ENCODE results near the gene PTPN22. TPM values are rescaled to one million over a fixed set of nuclear protein-coding genes. Genes with fewer than 3 reads are reported as not detected.

Gene PTPN22
- total and polyA plus RNA-seq, 9 donors: 0.24 to 4.2 (median 1.6) TPM

DNA sequence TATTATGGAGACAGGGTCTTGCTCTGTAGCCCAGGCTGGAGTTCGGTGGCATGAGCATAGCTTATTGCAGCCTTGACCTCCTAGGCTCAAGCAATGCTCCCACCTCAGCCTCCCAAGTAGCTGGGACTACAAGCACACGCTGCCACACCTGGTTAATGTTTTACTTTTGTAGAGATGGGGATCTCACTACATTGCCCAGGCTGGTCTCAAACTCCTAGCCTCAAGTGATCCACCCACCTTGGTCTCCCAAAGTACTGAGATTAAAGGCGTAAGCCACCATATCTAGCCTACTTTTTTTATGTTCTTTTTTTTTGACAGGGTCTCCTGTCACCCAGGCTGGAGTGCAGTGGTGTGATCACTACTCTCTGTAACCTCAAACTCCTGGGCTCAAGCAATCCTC is 21.8 kb upstream of the PTPN22 start:
- no peak for TF ChIP-seq EP300 (IDR thresholded peaks at IDR 0.05)
- TF ChIP-seq POLR2A (IDR thresholded peaks at IDR 0.05): no peak
- TF ChIP-seq, protein P1, sequence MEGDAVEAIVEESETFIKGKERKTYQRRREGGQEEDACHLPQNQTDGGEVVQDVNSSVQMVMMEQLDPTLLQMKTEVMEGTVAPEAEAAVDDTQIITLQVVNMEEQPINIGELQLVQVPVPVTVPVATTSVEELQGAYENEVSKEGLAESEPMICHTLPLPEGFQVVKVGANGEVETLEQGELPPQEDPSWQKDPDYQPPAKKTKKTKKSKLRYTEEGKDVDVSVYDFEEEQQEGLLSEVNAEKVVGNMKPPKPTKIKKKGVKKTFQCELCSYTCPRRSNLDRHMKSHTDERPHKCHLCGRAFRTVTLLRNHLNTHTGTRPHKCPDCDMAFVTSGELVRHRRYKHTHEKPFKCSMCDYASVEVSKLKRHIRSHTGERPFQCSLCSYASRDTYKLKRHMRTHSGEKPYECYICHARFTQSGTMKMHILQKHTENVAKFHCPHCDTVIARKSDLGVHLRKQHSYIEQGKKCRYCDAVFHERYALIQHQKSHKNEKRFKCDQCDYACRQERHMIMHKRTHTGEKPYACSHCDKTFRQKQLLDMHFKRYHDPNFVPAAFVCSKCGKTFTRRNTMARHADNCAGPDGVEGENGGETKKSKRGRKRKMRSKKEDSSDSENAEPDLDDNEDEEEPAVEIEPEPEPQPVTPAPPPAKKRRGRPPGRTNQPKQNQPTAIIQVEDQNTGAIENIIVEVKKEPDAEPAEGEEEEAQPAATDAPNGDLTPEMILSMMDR (IDR thresholded peaks at IDR 0.05): no peak
- H3K4me3 ChIP-seq: no peak overlapping the region
- no peaks in the 10 kb centered on the region for H3K4me1 ChIP-seq (ENCODE audit: insufficient read depth)
- H3K36me3 ChIP-seq: no peaks in the 10 kb centered on the region
- intact Hi-C loops (cut with DNase I): loop anchor here in 1 of 4 donors (10.0 kb wide), 1 partner anchor 48 kb away; no protein-coding TSS in a partner anchor
- WGBS, 3 donors: 79 to 90% (median 85%) methylated on average over 3 of the region's 3 CpGs
- H3K9me3 ChIP-seq: no peaks in the 10 kb centered on the region
- H3K27ac ChIP-seq: no peak overlapping the region
- no peak for DNase-seq
- H3K27me3 ChIP-seq: no peaks in the 10 kb centered on the region

DNA sequence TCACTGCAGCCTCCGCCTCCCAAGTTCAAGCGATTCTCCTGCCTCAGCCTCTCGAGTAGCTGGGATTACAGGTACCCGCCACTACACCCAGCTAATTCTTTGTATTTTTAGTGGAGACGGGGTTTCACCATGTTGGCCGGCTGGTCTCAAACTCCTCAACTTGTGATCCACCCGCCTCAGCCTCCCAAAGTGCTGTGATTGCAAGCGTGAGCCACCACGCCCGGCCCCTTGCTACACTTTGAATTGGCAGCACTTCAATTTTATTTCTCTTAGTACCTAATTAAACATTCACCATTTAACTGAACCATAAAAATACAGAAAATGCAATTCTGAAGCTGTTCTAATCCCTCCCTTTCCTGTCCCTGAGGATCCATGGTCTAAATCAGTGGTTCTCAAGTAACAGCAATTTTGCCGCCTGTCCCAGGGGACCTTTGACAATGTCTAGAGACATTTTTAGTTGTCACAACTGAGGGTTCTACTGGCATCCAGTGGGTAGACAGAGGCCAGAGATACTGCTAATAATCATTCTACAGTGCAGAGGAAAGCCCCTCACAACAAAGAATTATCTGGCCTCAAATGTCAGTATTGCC is 20.2 kb upstream of the PTPN22 start:
- no peak overlapping the region for H3K4me3 ChIP-seq
- H3K9me3 ChIP-seq: no peaks in the 10 kb centered on the region
- no peaks in the 10 kb centered on the region for H3K4me1 ChIP-seq (ENCODE audit: insufficient read depth)
- intact Hi-C loops (cut with DNase I): loop anchor here in 1 of 4 donors (10.0 kb wide), 1 partner anchor 47 kb away; no protein-coding TSS in a partner anchor
- H3K27ac ChIP-seq: no peak overlapping the region
- TF ChIP-seq, protein P1 (IDR thresholded peaks at IDR 0.05): no peak
- TF ChIP-seq POLR2A (IDR thresholded peaks at IDR 0.05) (no peak), EP300 (IDR thresholded peaks at IDR 0.05) (no peak)
- no peak for DNase-seq
- WGBS, 3 donors: 88 to 94% (median 90%) methylated on average over 11 of the region's 11 CpGs
- H3K36me3 ChIP-seq: no peaks in the 10 kb centered on the region
- H3K27me3 ChIP-seq: no peaks in the 10 kb centered on the region

DNA sequence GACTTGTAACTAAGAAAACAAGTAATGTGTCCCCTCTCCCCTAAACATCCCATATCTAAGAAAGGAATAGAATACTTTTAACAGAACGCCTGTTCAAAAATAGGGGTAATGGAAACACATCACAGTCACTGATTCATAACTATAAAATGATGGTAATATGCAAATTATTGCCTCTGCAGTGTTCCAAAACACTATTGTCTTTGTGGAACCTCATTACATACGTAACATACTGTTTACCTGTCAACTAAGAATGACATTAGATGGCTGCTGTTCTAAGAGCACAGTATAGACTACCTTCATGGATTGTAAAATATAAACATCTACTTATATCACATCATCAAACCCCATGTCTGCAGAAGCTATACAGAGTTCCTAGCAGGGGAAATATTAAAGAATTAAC is 19.3 kb upstream of the PTPN22 start:
- Histone ChIP-seq H3K27me3 (no peaks in the 10 kb centered on the region), H3K27ac (no peak overlapping the region), H3K4me1 (ENCODE audit: insufficient read depth) (no peaks in the 10 kb centered on the region), H3K9me3 (no peaks in the 10 kb centered on the region), H3K4me3 (no peak overlapping the region), H3K36me3 (no peaks in the 10 kb centered on the region)
- TF ChIP-seq POLR2A (IDR thresholded peaks at IDR 0.05): no peak
- TF ChIP-seq, protein P1 (IDR thresholded peaks at IDR 0.05): no peak
- TF ChIP-seq EP300 (IDR thresholded peaks at IDR 0.05): no peak
- no peak for DNase-seq
- 50 to 75% (median 69%) methylated on average over 2 of the region's 2 CpGs for WGBS, 3 donors
- intact Hi-C loops (cut with DNase I): loop anchor here in 1 of 4 donors (10.0 kb wide), 1 partner anchor 46 kb away; no protein-coding TSS in a partner anchor

DNA sequence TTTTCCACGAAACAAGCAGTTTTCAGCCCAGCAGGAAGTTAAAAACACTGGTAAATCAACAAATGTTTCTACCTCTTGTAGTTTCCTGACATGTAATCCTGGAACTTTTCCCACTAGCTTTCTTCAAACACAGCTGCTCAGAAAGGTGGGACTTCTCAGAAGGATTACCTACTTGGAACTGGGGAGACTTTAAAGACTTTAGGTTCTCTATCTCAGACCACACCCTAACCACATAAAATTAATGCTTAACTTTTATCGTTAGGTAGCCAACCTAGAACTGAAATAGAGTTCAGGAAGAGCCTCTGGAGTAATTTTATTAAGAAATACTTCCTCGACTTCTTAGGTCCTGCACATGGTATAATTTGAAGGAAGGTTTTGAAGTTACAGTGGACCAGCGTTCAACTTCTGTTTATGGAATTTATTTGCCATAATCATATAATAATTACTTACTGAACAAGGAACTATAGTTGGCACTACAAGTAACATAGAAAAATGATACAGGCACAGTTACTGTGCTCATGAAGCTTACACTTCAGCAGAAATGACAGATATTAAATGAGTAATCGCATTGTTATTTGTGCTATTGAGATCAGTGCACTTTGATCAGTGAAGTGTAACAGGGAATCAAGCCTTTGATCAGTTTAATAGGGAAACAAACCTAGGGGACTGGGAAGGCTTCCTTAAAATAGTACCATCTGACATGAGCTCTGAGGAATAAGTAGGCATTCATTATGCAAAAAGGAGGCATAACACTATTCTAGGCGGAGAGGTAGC is 16.1 kb upstream of the PTPN22 start, which contains the start of gene BCL2L15:
Gene BCL2L15, minus strand, starts transcription at position 180 of the 774 bp plus-strand sequence. CDS start 206 bp downstream, outside the sequence.
- no peaks in the 10 kb centered on the region for H3K9me3 ChIP-seq
- H3K4me3 ChIP-seq: no peak within 1 kb of the TSS
- no peaks in the 10 kb centered on the region for H3K36me3 ChIP-seq
- H3K27ac ChIP-seq: no peak within 1 kb of the TSS
- intact Hi-C loops (cut with DNase I): no loop called here
- no peaks in the 10 kb centered on the region for H3K27me3 ChIP-seq
- 75 to 85% (median 84%) methylated on average over 6 of the region's 6 CpGs for WGBS, 3 donors
- no peak for TF ChIP-seq POLR2A (IDR thresholded peaks at IDR 0.05)
- TF ChIP-seq EP300 (IDR thresholded peaks at IDR 0.05): no peak
- TF ChIP-seq, protein P1 (IDR thresholded peaks at IDR 0.05): no peak
- H3K4me1 ChIP-seq (ENCODE audit: insufficient read depth): no peaks in the 10 kb centered on the region
- no peak for DNase-seq
